ENCODE data around the gene CHMP5.

The CHMP5 gene

DNA sequence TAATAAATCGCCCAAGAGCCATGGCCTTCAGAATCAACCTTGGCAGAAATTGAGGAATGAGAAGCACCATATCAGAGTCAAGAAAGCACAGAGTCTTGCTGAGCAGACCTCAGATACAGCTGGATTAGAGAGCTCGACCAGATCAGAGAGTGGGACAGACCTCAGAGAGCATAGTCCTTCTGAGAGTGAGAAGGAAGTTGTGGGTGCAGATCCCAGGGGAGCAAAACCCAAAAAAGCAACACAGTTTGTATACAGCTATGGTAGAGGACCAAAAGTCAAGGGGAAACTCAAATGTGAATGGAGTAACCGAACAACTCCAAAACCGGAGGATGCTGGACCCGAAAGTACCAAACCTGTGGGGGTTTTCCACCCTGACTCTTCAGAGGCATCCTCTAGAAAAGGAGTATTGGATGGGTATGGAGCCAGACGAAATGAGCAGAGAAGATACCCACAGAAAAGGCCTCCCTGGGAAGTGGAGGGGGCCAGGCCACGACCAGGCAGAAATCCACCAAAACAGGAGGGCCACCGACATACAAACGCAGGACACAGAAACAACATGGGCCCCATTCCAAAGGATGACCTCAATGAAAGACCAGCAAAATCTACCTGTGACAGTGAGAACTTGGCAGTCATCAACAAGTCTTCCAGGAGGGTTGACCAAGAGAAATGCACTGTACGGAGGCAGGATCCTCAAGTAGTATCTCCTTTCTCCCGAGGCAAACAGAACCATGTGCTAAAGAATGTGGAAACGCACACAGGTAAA is 30.0 kb downstream of the CHMP5 start:
- Histone ChIP-seq H3K4me3 (ENCODE audit: low read depth, low read length) (no peak overlapping the region), H3K4me1 (ENCODE audit: control insufficient read depth, insufficient read depth, low read length) (peaks cover 4% of the 10 kb centered on the region; the same call in 1 of the 2 replicates), H3K9me3 (ENCODE audit: control insufficient read depth, insufficient read depth, low read depth, low read length) (no peaks in the 10 kb centered on the region), H3K36me3 (ENCODE audit: control insufficient read depth, insufficient read depth, low read length) (peaks cover 78% of the 10 kb centered on the region), H3K9ac (ENCODE audit: low read length) (no peak overlapping the region), H3K27ac (ENCODE audit: low read depth, low read length) (no peak overlapping the region), H3K27me3 (ENCODE audit: control insufficient read depth, insufficient read depth, low read length) (no peaks in the 10 kb centered on the region)

DNA sequence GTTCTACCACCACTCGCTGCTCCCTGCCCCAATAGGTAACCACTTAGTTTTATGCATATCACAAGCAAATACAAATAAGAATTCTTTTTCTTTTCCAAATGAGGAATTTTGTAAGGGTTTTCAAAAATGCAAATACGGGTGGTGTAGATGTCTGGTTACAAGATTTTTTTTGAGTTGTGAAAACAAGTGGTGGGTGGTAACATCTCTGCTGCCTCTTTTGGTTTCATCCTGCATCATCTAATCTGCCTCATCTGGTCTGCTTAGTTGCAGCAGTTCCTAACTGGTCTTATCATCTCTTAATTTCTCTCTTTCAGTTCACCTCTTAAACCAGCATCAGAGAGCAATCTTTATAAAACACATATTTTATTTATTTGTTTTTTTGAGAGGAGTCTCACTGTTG is 30.7 kb downstream of the CHMP5 start:
- Histone ChIP-seq H3K4me3 (ENCODE audit: low read depth, low read length) (no peak overlapping the region), H3K36me3 (ENCODE audit: control insufficient read depth, insufficient read depth, low read length) (peaks cover 84% of the 10 kb centered on the region), H3K27me3 (ENCODE audit: control insufficient read depth, insufficient read depth, low read length) (no peaks in the 10 kb centered on the region), H3K27ac (ENCODE audit: low read depth, low read length) (no peak overlapping the region), H3K9me3 (ENCODE audit: control insufficient read depth, insufficient read depth, low read depth, low read length) (no peaks in the 10 kb centered on the region), H3K9ac (ENCODE audit: low read length) (no peak overlapping the region), H3K4me1 (ENCODE audit: control insufficient read depth, insufficient read depth, low read length) (peaks cover 4% of the 10 kb centered on the region; the same call in 1 of the 2 replicates)

DNA sequence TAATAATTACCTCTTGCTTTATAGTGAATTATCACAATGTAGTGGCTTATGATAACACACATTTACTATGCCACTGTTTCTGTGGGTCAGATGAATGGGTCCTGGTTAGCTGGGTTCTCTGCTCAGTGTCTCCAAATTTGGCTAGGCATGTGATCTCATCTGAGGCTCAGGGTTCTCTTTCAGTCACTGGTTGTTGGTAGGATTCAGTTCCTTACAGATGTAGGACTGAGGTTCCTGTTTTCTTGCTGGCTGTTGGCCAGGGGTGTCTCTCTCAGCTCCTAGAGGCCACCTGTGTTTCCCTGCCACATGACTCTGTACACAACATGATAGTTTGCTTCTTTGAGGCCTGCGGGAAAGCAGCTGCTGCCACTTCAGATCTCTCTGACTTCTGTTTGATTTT is 32.6 kb downstream of the CHMP5 start:
- H3K9ac ChIP-seq (ENCODE audit: low read length) = no peak overlapping the region
- H3K4me3 ChIP-seq (ENCODE audit: low read depth, low read length) = no peak overlapping the region

DNA sequence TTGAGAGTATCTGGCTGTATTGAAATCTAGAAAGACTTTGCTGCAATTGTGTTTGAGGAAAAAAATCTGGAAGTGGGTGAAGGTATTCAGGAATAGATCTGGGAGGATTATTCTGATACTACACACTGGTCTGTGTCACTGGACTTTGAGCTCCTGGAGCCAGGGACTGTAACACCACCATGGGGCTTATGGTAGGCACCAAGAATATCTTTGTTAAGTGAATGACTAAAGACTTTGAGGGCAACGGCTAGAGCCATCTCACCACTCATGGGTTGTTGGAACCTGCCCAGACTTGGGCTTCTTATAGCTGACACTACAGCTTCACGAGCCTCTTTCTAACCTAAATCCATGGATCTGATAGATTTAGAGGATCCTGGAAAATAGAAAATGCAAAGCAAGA is 35.7 kb downstream of the CHMP5 start:
- no peak overlapping the region for H3K9ac ChIP-seq (ENCODE audit: low read length)
- H3K27ac ChIP-seq (ENCODE audit: low read depth, low read length) = no peak overlapping the region
- H3K27me3 ChIP-seq (ENCODE audit: control insufficient read depth, insufficient read depth, low read length) = no peaks in the 10 kb centered on the region
- H3K4me1 ChIP-seq (ENCODE audit: control insufficient read depth, insufficient read depth, low read length) = no peaks in the 10 kb centered on the region
- no peaks in the 10 kb centered on the region for H3K9me3 ChIP-seq (ENCODE audit: control insufficient read depth, insufficient read depth, low read depth, low read length)
- no peak overlapping the region for H3K4me3 ChIP-seq (ENCODE audit: low read depth, low read length)
- peaks cover 98% of the 10 kb centered on the region for H3K36me3 ChIP-seq (ENCODE audit: control insufficient read depth, insufficient read depth, low read length)

More for the DNA sequence above, 32.6 kb downstream of the CHMP5 start:
- H3K27ac ChIP-seq (ENCODE audit: low read depth, low read length) = no peak overlapping the region
- H3K36me3 ChIP-seq (ENCODE audit: control insufficient read depth, insufficient read depth, low read length) = peaks cover 94% of the 10 kb centered on the region
- H3K27me3 ChIP-seq (ENCODE audit: control insufficient read depth, insufficient read depth, low read length) = no peaks in the 10 kb centered on the region
- H3K4me1 ChIP-seq (ENCODE audit: control insufficient read depth, insufficient read depth, low read length) = no peaks in the 10 kb centered on the region
- no peaks in the 10 kb centered on the region for H3K9me3 ChIP-seq (ENCODE audit: control insufficient read depth, insufficient read depth, low read depth, low read length)

DNA sequence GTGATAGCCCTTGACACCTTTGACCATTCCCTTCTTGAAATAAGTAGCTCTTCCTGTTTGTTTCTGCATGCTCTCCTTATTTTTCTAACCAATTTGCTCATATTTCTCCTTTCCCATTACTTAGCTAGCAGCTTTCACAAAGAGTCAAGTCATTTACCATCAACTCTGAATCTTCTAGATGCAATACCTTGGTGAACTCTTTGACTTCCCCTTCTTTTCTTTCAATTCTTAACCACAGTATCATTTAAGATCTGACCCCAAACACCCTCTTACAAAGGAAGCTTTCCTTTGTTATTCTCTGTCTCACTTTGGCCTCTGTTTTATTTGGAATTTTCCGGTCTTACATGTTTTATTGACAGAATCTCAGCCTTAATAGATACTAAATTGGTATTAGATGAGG is 39.5 kb downstream of the CHMP5 start:
- Histone ChIP-seq H3K9ac (ENCODE audit: low read length) (no peak overlapping the region), H3K36me3 (ENCODE audit: control insufficient read depth, insufficient read depth, low read length) (peaks cover 98% of the 10 kb centered on the region)

DNA sequence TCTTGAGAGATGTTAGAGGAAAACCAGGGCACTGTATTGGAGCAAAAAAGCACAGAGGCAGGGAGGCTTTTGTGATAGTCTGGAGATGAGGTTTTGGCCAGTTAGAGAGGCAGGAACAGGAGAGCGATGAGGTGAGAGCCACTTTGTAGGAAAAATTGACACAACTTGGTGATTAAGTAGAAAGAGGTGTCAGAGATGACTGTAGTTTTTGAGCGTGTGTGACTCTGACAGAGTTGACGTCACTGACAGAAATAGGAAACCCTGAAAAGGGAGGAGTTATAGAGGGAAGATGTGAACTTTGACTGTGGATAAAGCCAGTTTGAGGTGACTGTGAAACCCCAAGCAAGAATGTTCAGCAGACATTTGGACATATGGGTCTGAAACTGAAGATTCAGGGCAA is 41.2 kb downstream of the CHMP5 start:
- Histone ChIP-seq H3K36me3 (ENCODE audit: control insufficient read depth, insufficient read depth, low read length) (peaks cover 99% of the 10 kb centered on the region), H3K4me1 (ENCODE audit: control insufficient read depth, insufficient read depth, low read length) (no peaks in the 10 kb centered on the region), H3K9me3 (ENCODE audit: control insufficient read depth, insufficient read depth, low read depth, low read length) (no peaks in the 10 kb centered on the region), H3K9ac (ENCODE audit: low read length) (no peak overlapping the region), H3K27me3 (ENCODE audit: control insufficient read depth, insufficient read depth, low read length) (no peaks in the 10 kb centered on the region), H3K4me3 (ENCODE audit: low read depth, low read length) (no peak overlapping the region), H3K27ac (ENCODE audit: low read depth, low read length) (no peak overlapping the region)

More for the DNA sequence above, 39.5 kb downstream of the CHMP5 start:
- Histone ChIP-seq H3K27me3 (ENCODE audit: control insufficient read depth, insufficient read depth, low read length) (no peaks in the 10 kb centered on the region), H3K4me1 (ENCODE audit: control insufficient read depth, insufficient read depth, low read length) (no peaks in the 10 kb centered on the region), H3K4me3 (ENCODE audit: low read depth, low read length) (no peak overlapping the region), H3K27ac (ENCODE audit: low read depth, low read length) (no peak overlapping the region), H3K9me3 (ENCODE audit: control insufficient read depth, insufficient read depth, low read depth, low read length) (no peaks in the 10 kb centered on the region)

DNA sequence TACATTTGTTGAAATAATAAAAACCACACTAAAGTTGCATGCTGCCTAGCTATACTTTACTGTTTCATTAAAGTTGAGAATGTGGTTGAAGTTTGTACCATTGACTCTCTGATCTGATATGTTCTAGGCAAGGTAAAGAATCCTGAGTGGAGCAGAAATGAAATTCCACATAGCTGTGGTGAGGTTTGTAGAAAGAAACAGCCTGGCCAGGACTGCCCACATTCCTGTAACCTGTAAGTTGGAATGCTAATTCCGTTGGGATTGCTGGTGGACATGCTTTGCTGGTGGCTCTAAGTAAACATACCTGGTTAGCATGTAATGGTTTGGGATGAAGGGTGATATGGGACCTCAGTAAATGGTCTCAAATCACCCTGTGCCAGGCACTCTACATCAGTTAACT is 42.2 kb downstream of the CHMP5 start:
- Histone ChIP-seq H3K4me1 (ENCODE audit: control insufficient read depth, insufficient read depth, low read length) (no peaks in the 10 kb centered on the region), H3K27ac (ENCODE audit: low read depth, low read length) (no peak overlapping the region), H3K4me3 (ENCODE audit: low read depth, low read length) (no peak overlapping the region), H3K9me3 (ENCODE audit: control insufficient read depth, insufficient read depth, low read depth, low read length) (no peaks in the 10 kb centered on the region), H3K27me3 (ENCODE audit: control insufficient read depth, insufficient read depth, low read length) (no peaks in the 10 kb centered on the region), H3K36me3 (ENCODE audit: control insufficient read depth, insufficient read depth, low read length) (peaks cover 98% of the 10 kb centered on the region), H3K9ac (ENCODE audit: low read length) (no peak overlapping the region)

DNA sequence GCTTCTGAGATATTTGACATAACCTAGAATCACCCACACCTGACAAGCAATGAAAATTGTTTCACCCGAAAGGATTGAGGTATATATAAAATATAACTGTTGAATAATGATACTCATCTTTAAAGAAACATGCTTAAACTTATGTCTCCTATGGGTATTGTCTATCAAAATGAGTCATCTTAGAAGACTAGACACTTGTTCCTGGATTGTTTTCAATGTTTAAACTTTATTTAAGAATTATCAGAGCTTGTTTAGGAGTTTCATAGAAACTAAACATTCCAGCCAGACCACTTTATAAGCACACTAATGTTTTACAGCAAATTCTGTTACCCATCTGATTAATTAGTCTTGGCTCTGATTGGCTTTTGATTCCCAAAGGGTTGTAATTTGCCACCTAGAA is 45.1 kb downstream of the CHMP5 start:
- Histone ChIP-seq H3K27me3 (ENCODE audit: control insufficient read depth, insufficient read depth, low read length) (no peaks in the 10 kb centered on the region), H3K4me1 (ENCODE audit: control insufficient read depth, insufficient read depth, low read length) (no peaks in the 10 kb centered on the region), H3K4me3 (ENCODE audit: low read depth, low read length) (no peak overlapping the region), H3K9ac (ENCODE audit: low read length) (no peak overlapping the region), H3K36me3 (ENCODE audit: control insufficient read depth, insufficient read depth, low read length) (peaks cover 96% of the 10 kb centered on the region), H3K9me3 (ENCODE audit: control insufficient read depth, insufficient read depth, low read depth, low read length) (no peaks in the 10 kb centered on the region), H3K27ac (ENCODE audit: low read depth, low read length) (no peak overlapping the region)

DNA sequence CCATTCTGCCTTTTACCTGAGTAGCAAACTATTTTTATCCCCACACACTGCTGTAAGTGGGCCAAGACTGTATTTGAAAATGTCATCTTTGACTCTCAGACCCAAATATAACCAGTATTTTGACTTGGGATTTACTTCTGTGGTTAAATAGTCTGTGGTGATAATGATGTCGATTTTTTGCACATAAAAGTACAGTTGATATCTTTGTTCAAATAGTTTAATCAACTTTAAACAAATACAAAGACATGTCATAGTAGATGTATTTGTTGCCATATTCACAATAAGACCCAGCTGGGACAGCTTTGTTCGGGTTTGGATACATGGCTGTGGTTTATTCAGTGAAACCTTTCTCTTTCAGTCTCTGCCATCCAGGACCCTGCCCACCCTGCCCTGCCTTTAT is 45.9 kb downstream of the CHMP5 start:
- peaks cover 92% of the 10 kb centered on the region for H3K36me3 ChIP-seq (ENCODE audit: control insufficient read depth, insufficient read depth, low read length)
- no peaks in the 10 kb centered on the region for H3K9me3 ChIP-seq (ENCODE audit: control insufficient read depth, insufficient read depth, low read depth, low read length)
- H3K27me3 ChIP-seq (ENCODE audit: control insufficient read depth, insufficient read depth, low read length) = no peaks in the 10 kb centered on the region
- no peak overlapping the region for H3K27ac ChIP-seq (ENCODE audit: low read depth, low read length)
- no peak overlapping the region for H3K4me3 ChIP-seq (ENCODE audit: low read depth, low read length)
- H3K4me1 ChIP-seq (ENCODE audit: control insufficient read depth, insufficient read depth, low read length) = no peaks in the 10 kb centered on the region
- no peak overlapping the region for H3K9ac ChIP-seq (ENCODE audit: low read length)

DNA sequence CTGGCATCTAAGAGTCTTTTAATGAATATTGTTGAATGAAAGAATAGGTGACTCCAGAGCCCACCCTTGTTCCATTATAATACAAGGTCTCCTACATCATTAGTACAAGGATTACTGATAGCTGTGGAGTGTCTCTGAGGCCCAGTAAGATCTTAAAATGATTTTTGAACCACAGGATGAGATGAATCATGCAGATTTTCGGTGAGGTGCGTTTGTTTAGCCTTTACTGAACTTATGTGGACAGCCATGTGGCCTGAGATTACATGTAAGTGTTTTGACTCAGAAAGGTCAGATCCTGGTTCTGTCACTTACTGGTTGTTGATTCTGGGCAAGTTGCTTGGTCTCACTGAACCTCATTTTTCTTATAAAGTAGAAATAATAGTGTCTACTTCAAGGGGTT is 47.1 kb downstream of the CHMP5 start:
- Histone ChIP-seq H3K4me3 (ENCODE audit: low read depth, low read length) (no peak overlapping the region), H3K36me3 (ENCODE audit: control insufficient read depth, insufficient read depth, low read length) (peaks cover 85% of the 10 kb centered on the region), H3K4me1 (ENCODE audit: control insufficient read depth, insufficient read depth, low read length) (no peaks in the 10 kb centered on the region), H3K27me3 (ENCODE audit: control insufficient read depth, insufficient read depth, low read length) (no peaks in the 10 kb centered on the region), H3K9ac (ENCODE audit: low read length) (no peak overlapping the region), H3K9me3 (ENCODE audit: control insufficient read depth, insufficient read depth, low read depth, low read length) (no peaks in the 10 kb centered on the region), H3K27ac (ENCODE audit: low read depth, low read length) (no peak overlapping the region)

DNA sequence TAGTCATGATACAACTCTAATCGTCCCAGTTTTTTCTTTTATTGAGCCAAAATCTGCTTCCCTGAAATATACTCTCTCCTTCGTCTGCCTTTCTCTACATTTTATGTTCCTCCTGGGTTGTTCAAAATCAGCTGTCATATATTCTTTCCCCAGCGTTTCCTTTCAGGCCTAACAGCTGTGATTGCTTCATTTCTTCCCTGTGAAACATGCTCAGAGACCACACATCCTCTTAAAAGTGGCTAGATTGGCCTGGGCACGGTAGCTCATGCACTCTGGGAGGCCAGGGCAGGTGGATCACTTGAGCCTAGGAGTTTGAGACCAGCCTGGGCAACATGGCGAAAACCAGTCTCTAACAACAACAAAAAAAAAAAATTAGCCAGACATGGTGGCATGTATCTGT is 50.5 kb downstream of the CHMP5 start:
- Histone ChIP-seq H3K9me3 (ENCODE audit: control insufficient read depth, insufficient read depth, low read depth, low read length) (no peaks in the 10 kb centered on the region), H3K27me3 (ENCODE audit: control insufficient read depth, insufficient read depth, low read length) (no peaks in the 10 kb centered on the region), H3K4me3 (ENCODE audit: low read depth, low read length) (no peak overlapping the region), H3K9ac (ENCODE audit: low read length) (no peak overlapping the region), H3K4me1 (ENCODE audit: control insufficient read depth, insufficient read depth, low read length) (no peaks in the 10 kb centered on the region), H3K27ac (ENCODE audit: low read depth, low read length) (no peak overlapping the region), H3K36me3 (ENCODE audit: control insufficient read depth, insufficient read depth, low read length) (peaks cover 76% of the 10 kb centered on the region)

Measured in HUES6 (cell line).